Esophagus muscularis mucosa (tissue), 4 donors: Measurements from ENCODE around the gene IFNL1.

Source experiments
- EP300 ChIP-seq: sonication (generic); formaldehyde crosslinking; IDR thresholded peaks from one replicate; pipeline ENCODE4 v1.6.1; 2017; ENCODE audit warnings: antibody characterized with exemption
- POLR2A ChIP-seq: fragments of 450-650 bp; IDR thresholded peaks from one replicate; pipeline ENCODE4 v1.6.1; 2017; ENCODE audit warnings: antibody characterized with exemption, moderate library complexity, mild to moderate bottlenecking, low read depth
- POLR2AphosphoS5 ChIP-seq, 2 donors: sonication (generic); formaldehyde crosslinking; IDR thresholded peaks; one replicate each; pipeline ENCODE4 v1.6.1; 2017; ENCODE audit warnings: antibody characterized with exemption in 2 of 2
- TF ChIP-seq, protein P1 (sequence below), 3 experiments: fragments of 200-600 bp in 2 of 3; fragments of 450-650 bp in 1 of 3; sonication (generic) in 2 of 3; IDR thresholded peaks; one replicate each; pipeline ENCODE4 v1.5.1; 2017 to 2019; ENCODE audit warnings: antibody characterized with exemption in 3 of 3, mild to moderate bottlenecking in 2 of 3, moderate library complexity in 1 of 3

DNA sequence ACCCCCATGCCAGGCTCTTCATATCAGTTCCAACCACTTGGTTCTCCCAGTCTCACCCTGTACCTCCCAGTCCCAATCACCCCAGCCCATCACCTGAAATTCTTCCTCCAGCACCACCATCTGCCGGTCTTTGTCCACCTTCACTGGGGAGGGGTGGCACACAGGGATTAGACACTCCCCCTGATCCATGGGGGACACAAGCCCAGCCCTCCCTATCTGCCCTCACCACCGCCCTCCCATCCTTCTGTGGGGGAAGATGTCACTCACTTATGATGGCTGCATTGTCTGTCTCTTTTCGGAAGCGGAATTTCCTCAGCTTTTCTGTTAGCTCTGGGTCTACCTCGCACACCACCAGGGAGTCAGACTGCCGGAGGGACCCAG, 39.0 kb downstream of the IFNL1 start:
- TF ChIP-seq, protein P1, sequence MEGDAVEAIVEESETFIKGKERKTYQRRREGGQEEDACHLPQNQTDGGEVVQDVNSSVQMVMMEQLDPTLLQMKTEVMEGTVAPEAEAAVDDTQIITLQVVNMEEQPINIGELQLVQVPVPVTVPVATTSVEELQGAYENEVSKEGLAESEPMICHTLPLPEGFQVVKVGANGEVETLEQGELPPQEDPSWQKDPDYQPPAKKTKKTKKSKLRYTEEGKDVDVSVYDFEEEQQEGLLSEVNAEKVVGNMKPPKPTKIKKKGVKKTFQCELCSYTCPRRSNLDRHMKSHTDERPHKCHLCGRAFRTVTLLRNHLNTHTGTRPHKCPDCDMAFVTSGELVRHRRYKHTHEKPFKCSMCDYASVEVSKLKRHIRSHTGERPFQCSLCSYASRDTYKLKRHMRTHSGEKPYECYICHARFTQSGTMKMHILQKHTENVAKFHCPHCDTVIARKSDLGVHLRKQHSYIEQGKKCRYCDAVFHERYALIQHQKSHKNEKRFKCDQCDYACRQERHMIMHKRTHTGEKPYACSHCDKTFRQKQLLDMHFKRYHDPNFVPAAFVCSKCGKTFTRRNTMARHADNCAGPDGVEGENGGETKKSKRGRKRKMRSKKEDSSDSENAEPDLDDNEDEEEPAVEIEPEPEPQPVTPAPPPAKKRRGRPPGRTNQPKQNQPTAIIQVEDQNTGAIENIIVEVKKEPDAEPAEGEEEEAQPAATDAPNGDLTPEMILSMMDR (IDR thresholded peaks at IDR 0.05) = no peak
- no peak for TF ChIP-seq POLR2AphosphoS5 (IDR thresholded peaks at IDR 0.05)
- TF ChIP-seq POLR2A = no peak
- no peak for TF ChIP-seq EP300
